ENCODE measurements around the gene BTBD18.
A peak's percentile ranks its signal among the peaks of the same experiment; 100 is the strongest.

Gene BTBD18

DNA sequence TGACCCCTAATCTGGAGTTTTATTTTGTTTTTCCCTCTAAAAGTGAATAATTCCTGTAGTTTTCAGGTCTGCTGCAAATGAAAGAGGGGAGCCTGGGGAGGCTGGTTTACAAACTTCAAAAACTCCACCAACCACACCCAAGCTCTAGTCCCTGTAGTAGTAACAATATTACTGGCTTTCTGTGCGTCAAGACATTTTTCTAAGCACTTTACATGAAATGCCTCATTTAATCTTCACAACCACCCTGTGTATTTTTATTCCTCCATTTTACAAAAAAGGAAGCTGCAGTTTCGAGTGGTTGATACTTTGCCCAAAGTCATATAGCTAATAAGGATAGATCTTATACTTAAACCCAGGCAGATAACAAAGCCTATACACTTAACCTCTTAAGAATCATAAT is 33.5 kb upstream of the BTBD18 start:
- DNase-seq (ENCODE audit: low read depth), result no peak
- H3K4me3 ChIP-seq (ENCODE audit: low read depth, low read length), result no peak overlapping the region
- TF ChIP-seq, protein P1, sequence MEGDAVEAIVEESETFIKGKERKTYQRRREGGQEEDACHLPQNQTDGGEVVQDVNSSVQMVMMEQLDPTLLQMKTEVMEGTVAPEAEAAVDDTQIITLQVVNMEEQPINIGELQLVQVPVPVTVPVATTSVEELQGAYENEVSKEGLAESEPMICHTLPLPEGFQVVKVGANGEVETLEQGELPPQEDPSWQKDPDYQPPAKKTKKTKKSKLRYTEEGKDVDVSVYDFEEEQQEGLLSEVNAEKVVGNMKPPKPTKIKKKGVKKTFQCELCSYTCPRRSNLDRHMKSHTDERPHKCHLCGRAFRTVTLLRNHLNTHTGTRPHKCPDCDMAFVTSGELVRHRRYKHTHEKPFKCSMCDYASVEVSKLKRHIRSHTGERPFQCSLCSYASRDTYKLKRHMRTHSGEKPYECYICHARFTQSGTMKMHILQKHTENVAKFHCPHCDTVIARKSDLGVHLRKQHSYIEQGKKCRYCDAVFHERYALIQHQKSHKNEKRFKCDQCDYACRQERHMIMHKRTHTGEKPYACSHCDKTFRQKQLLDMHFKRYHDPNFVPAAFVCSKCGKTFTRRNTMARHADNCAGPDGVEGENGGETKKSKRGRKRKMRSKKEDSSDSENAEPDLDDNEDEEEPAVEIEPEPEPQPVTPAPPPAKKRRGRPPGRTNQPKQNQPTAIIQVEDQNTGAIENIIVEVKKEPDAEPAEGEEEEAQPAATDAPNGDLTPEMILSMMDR (IDR thresholded peaks at IDR 0.05; ENCODE audit: control insufficient read depth, extremely low read depth, insufficient read depth), result no peak

DNA sequence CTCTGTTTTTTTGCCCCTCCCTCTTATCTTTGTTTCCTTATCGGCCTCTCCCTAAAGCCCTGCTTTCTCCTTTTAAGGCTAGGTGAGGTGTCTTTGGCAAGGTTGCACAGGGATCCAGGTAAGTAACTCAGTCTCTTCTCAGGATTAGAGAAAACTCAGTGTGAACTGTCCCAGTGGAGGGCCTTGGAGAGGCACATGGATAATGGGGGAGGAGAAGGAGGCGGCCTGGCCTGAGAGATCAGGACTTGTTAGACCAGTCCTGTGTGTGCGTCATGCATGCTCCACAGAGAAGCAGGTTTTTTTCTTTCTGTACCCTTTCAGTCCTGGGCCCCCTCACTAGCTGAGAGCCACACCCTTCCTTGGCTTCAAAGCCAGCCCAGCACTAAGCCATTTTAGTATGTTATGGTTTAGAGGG is 29.9 kb upstream of the BTBD18 start:
- DNase-seq (ENCODE audit: low read depth), result peak; percentile 91
- peak overlapping the region; percentile 7; the same call in 1 of the 2 replicates for H3K4me3 ChIP-seq (ENCODE audit: low read depth, low read length)
- TF ChIP-seq, protein P1 (IDR thresholded peaks at IDR 0.05; ENCODE audit: control insufficient read depth, extremely low read depth, insufficient read depth), result no peak

DNA sequence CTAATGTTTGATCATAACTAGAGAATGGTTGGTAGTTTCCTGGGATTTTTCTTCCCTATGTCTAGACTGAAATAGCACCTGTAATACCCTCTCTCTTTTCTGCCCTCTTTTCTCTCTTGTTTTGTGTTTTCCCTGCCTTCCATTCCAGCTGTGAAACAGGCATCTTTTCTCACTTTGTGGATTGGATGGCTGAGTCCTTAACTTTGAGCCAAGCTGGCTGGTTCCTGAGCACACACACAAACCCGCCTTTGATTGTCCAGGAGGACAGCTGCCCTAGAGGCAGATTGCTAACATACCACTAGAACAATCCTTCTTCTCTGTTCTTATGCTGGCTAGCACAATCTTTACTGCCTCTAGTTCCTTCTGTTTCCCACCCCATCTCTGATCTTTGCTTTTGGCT is 27.7 kb upstream of the BTBD18 start:
- TF ChIP-seq, protein P1 (IDR thresholded peaks at IDR 0.05; ENCODE audit: control insufficient read depth, extremely low read depth, insufficient read depth), result no peak
- no peak for DNase-seq (ENCODE audit: low read depth)
- no peak overlapping the region for H3K4me3 ChIP-seq (ENCODE audit: low read depth, low read length)

DNA sequence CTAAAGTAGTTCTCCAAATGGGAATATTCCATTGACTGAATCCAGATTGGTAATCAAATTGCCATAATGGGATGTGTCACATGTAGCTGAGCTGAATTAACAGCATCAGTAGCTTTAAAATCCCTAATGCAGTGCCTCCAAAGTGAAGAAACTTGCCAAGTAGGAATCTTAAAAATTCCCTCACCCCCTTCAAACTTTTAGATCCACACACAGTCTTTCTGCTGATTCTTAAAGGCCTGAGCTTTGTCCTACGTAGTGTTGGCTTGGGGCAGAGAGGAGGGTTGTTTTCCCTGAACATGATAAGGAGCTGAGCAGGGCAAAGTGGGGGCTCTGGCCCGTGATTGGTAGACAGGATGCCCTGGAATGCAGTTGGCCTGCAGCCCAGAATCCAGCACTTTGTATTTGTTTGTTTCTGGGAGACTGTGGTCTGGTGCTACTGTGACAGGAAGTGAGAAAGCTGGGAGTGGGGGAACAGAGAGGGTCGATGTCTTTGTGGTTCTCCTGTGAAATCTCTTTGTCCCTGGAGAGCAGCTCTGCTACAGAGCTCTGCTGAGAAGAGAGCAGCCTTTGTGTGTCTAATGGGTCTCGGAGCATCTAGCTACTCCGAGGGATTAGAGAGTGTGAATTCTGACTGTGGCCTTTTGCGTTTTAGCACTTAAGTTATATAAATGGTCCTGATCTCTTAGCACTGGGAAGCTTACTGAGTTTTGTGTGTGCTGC is 26.9 kb upstream of the BTBD18 start:
- peak; percentile 88 for DNase-seq (ENCODE audit: low read depth)
- TF ChIP-seq, protein P1 (IDR thresholded peaks at IDR 0.05; ENCODE audit: control insufficient read depth, extremely low read depth, insufficient read depth), result no peak

DNA sequence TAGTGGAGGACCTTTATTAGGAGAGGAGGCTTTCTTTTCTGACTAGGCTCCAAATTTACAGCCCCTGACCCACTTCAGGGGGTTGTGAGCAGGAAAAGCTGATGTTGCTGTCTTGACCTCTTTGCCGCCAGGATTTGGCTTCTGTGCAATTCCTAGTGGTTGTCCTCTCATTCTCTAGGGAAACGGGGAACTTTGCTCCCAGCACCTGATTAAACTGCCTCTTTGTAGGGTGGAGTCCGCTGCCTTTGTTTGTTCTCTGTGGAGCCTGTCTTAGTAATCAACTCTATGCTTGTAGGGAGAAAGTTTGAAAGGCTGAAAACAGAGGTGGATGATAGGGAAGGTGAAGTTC is 26.3 kb upstream of the BTBD18 start:
- DNase-seq (ENCODE audit: low read depth), result no peak
- H3K4me3 ChIP-seq (ENCODE audit: low read depth, low read length), result peak overlapping the region; percentile 29
- TF ChIP-seq, protein P1 (IDR thresholded peaks at IDR 0.05; ENCODE audit: control insufficient read depth, extremely low read depth, insufficient read depth), result no peak

More for the DNA sequence above, 26.9 kb upstream of the BTBD18 start:
- peak overlapping the region; percentile 29 for H3K4me3 ChIP-seq (ENCODE audit: low read depth, low read length)

DNA sequence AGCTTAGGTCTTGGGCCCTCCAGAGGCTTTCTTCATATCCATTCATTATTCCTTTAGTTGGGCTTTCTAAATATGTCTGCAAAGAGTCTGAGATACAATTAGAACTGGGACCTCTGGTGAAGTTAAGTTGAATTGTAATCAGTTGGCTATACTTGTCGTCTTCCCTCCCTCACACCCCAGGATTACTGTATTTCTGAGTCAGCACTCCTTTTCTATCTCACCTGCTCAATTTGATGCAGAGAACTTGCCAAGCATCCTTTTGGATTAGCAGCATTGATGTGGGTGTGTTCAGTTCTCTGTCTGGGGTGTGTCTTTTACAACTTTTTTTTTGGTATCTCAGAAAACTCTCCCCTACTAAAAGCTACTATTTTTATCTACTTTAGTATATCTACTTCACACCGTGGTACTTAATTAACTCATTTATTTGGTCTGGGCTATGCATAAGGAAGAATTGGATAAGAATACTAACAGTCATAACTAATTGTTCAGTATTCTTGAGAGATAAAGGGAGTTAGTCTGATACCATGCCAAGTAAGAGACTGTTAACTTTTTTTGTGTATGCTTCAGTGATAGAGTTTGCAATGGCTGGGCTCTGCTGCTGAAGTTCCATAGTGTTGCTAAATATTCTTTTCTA is 25.1 kb upstream of the BTBD18 start:
- no peak overlapping the region for H3K4me3 ChIP-seq (ENCODE audit: low read depth, low read length)
- no peak for DNase-seq (ENCODE audit: low read depth)
- TF ChIP-seq, protein P1 (IDR thresholded peaks at IDR 0.05; ENCODE audit: control insufficient read depth, extremely low read depth, insufficient read depth), result no peak
